Mucosa of rectum (tissue), 2 donors: ENCODE measurements around the gene MPP1.

ENCODE experiments used
- H3K27ac ChIP-seq, 2 donors: one replicate each; pipeline ENCODE4 v1.7.0; 2013; ENCODE audit warnings: inconsistent platforms in 2 of 2, low read depth in 2 of 2, low read length in 2 of 2
- H3K27me3 ChIP-seq, 2 donors: one replicate each; pipeline ENCODE4 v1.7.0; 2013; ENCODE audit warnings: low read length in 2 of 2; ENCODE audit not compliant: control insufficient read depth in 2 of 2, insufficient read depth in 2 of 2
- H3K36me3 ChIP-seq, 2 donors: one replicate each; pipeline ENCODE4 v1.7.0; 2013; ENCODE audit warnings: low read length in 2 of 2; ENCODE audit not compliant: control insufficient read depth in 2 of 2, insufficient read depth in 2 of 2
- H3K4me1 ChIP-seq, 2 donors: one replicate each; pipeline ENCODE4 v1.7.0; 2013; ENCODE audit warnings: low read length in 2 of 2, mild to moderate bottlenecking in 1 of 2; ENCODE audit not compliant: control insufficient read depth in 2 of 2, insufficient read depth in 2 of 2
- H3K4me3 ChIP-seq, 2 donors: one replicate each; pipeline ENCODE4 v1.7.0; 2013; ENCODE audit warnings: low read length in 2 of 2
- H3K9ac ChIP-seq, 2 donors: one replicate each; pipeline ENCODE4 v1.7.0; 2013; ENCODE audit warnings: low read length in 2 of 2, low read depth in 1 of 2, mild to moderate bottlenecking in 1 of 2
- H3K9me3 ChIP-seq, 2 donors: one replicate each; pipeline ENCODE4 v1.7.0; 2013; ENCODE audit warnings: low read length in 2 of 2; ENCODE audit not compliant: control insufficient read depth in 2 of 2
- donor health status: healthy.
- donor health status: Normal muscosa, but diverticular disease.

Gene MPP1

GRCh38 chrX:154732421-154733065, 72.7 kb downstream of the MPP1 start:
- peak overlapping the region; percentile 26 to 33 for H3K27ac ChIP-seq

DNA sequence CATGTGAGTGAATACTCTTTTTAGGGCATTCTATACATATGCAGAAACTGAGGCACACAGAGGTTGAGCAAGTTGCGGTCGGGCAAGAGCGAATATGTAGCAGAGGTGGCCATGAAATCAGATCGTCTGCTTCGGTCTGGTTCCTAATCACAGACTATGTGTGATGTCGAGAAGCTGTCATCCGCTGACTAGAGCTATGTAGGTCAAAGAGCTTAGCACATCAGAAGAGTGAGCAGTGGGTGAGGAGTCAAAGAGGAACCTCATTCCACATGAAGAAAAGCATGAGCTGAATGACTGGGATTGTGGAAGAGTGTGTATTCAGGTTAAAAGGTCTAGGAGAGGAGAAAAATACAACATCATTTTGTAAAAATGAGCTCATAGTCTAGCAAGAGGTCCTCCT, 73.4 kb downstream of the MPP1 start:
- H3K4me3 ChIP-seq, result no peak overlapping the region
- no peak overlapping the region for H3K9ac ChIP-seq
- H3K4me1 ChIP-seq, result peaks cover 5 to 17% of the 10 kb centered on the region in 2 donors
- H3K9me3 ChIP-seq, result no peaks in the 10 kb centered on the region
- H3K36me3 ChIP-seq, result no peaks in the 10 kb centered on the region
- H3K27ac ChIP-seq, result no peak overlapping the region
- peaks cover 0 to 2% of the 10 kb centered on the region in 2 donors for H3K27me3 ChIP-seq

More at GRCh38 chrX:154732421-154733065, 72.7 kb downstream of the MPP1 start:
- Histone ChIP-seq H3K9me3 (no peaks in the 10 kb centered on the region), H3K4me1 (peaks cover 5 to 17% of the 10 kb centered on the region in 2 donors), H3K9ac (no peak overlapping the region), H3K36me3 (no peaks in the 10 kb centered on the region), H3K27me3 (peaks cover 0 to 2% of the 10 kb centered on the region in 2 donors), H3K4me3 (no peak overlapping the region)

- Histone ChIP-seq H3K27me3 (peaks cover 0 to 2% of the 10 kb centered on the region in 2 donors), H3K36me3 (no peaks in the 10 kb centered on the region), H3K27ac (no peak overlapping the region), H3K9me3 (no peaks in the 10 kb centered on the region), H3K4me3 (no peak overlapping the region), H3K9ac (no peak overlapping the region), H3K4me1 (peaks cover 5 to 17% of the 10 kb centered on the region in 2 donors)
Observed at GRCh38 chrX:154731184-154731583, 74.1 kb downstream of the MPP1 start.

DNA sequence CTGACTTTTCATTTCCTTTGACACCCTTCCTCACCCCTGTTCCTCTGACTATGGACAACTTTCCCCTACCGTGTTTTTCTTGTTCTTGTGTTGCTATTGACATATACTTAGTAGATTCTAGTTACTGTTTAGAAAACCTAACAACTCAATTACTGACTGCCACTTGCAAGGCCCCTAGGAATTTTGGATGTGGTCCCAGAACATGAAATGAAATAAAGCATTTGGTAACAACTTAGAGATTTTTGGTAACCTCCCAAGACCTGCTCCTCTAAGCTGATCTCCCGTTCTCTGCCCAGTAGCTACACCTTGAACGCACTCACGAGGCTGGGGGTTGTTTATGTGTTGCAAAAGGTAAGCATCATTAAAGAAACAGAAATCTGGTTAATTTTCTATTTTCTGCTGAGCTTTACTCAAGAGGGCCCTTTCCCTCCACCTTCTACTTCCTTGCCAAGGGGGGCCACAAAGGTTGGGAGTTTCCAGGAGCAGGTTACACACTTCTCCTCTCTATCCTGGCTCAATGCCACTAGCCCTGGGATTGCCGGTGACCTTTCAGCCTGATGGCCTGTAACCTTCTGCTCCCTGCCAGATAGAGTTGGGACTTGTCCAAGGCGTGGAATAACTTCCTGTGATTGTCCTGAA, 74.9 kb downstream of the MPP1 start:
- Histone ChIP-seq H3K9me3 (no peaks in the 10 kb centered on the region), H3K27ac (peak overlapping the region; percentile 7 to 8), H3K27me3 (peaks cover 0 to 2% of the 10 kb centered on the region in 2 donors), H3K9ac (no peak overlapping the region), H3K4me3 (no peak overlapping the region), H3K36me3 (no peaks in the 10 kb centered on the region), H3K4me1 (peaks cover 5 to 13% of the 10 kb centered on the region in 2 donors)

- no peak overlapping the region for H3K9ac ChIP-seq
- peaks cover 5 to 11% of the 10 kb centered on the region in 2 donors for H3K4me1 ChIP-seq
- no peak overlapping the region for H3K4me3 ChIP-seq
- H3K27ac ChIP-seq, result peak overlapping the region in 1 of 2 donors; percentile 7
- no peaks in the 10 kb centered on the region for H3K36me3 ChIP-seq
- no peaks in the 10 kb centered on the region for H3K27me3 ChIP-seq
- no peaks in the 10 kb centered on the region for H3K9me3 ChIP-seq
Observed at GRCh38 chrX:154729439-154729838, 75.8 kb downstream of the MPP1 start.
